ENCODE measurements around the gene GAA.

Gene GAA

GRCh38 chr17:80117491-80118401, 16.4 kb downstream of the GAA start:
- no peak for DNase-seq (ENCODE audit: low read depth)

DNA sequence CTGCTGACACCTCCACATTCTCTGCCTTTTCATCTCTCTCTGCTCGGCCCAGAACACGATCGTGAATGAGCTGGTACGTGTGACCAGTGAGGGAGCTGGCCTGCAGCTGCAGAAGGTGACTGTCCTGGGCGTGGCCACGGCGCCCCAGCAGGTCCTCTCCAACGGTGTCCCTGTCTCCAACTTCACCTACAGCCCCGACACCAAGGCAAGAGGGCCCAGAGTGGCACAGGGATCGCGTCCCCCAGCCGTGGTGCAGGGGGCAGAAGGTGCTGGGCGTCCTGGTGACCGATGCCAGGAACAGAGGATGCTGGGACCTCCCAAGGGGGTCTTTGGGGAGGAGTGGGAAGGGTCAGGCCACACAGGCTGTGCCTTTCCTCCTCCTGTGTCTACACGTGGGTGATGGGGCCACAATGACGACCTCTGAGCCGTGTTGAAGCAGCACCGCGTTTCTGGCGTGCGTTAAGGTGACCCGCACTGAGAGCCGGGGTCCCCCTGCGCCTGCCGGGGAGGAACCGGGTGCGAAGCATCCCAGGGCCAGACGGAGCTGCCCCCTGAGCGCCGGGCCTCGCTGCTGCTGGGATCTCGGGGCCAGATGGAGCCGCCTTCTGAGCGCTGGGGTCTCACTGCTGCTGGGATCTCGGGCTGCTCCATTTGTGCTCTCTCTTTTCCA, 17.4 kb downstream of the GAA start:
- DNase-seq (ENCODE audit: low read depth) = no peak

DNA sequence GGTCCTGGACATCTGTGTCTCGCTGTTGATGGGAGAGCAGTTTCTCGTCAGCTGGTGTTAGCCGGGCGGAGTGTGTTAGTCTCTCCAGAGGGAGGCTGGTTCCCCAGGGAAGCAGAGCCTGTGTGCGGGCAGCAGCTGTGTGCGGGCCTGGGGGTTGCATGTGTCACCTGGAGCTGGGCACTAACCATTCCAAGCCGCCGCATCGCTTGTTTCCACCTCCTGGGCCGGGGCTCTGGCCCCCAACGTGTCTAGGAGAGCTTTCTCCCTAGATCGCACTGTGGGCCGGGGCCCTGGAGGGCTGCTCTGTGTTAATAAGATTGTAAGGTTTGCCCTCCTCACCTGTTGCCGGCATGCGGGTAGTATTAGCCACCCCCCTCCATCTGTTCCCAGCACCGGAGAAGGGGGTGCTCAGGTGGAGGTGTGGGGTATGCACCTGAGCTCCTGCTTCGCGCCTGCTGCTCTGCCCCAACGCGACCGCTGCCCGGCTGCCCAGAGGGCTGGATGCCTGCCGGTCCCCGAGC, 17.9 kb downstream of the GAA start:
- DNase-seq (ENCODE audit: low read depth) = no peak

- no peak for DNase-seq (ENCODE audit: low read depth)
Measured at GRCh38 chr17:80119839-80120238, 18.5 kb downstream of the GAA start.

- DNase-seq (ENCODE audit: low read depth) = no peak
Measured at GRCh38 chr17:80122026-80122575, 20.7 kb downstream of the GAA start.

- DNase-seq (ENCODE audit: low read depth) = no peak
Measured at GRCh38 chr17:80122926-80123505, 21.6 kb downstream of the GAA start.

DNA sequence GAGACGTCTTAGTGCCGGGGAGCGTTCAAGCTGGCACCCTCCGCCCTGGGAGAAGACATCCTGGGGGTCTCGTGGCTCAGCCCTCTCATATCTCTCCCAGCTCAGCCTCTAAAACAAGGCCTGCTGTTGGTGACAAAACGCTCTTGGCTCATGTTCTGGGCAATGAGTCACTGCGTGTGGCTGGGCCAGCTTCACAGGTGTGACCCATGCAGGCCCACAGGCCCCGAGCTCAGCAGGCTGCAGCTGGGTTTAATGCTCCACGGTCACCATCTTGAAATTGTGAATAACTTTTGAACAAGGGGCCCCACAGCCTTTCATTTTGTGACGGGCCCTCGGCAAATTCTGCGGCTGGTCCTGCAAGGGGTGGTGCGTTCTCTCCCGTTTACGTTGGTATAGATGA, 22.4 kb downstream of the GAA start:
- DNase-seq (ENCODE audit: low read depth) = no peak

DNA sequence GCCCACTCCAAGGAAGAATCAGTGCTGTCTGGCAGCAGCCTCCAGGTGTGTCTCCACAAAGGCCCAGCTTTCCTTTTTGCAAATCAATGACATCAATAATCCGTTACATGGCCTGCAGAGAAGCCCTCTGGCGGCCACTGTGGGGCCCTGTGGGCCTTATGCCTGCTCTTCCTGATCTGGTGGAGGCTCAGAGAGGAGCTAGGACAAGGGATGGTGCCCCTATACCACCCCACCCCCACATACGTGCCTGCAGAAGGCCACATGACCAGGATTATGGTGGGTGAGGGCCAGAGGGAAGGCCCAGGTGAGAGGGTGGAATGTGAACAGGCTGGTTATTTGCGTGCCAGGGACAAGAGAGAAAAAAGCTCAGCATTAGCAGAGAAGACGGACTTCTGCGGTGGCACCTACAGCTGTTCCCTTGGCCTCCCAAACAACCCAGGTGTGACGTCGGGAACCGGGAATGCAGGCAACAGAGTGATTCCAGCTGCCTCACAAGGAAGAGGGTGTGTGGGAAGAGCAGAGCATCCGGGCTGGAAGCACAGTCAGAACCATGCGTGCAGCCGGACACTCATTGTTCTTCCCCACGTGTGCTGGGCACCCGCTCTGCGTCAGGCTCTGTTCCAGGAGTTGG, 23.1 kb downstream of the GAA start:
- DNase-seq (ENCODE audit: low read depth) = no peak

DNA sequence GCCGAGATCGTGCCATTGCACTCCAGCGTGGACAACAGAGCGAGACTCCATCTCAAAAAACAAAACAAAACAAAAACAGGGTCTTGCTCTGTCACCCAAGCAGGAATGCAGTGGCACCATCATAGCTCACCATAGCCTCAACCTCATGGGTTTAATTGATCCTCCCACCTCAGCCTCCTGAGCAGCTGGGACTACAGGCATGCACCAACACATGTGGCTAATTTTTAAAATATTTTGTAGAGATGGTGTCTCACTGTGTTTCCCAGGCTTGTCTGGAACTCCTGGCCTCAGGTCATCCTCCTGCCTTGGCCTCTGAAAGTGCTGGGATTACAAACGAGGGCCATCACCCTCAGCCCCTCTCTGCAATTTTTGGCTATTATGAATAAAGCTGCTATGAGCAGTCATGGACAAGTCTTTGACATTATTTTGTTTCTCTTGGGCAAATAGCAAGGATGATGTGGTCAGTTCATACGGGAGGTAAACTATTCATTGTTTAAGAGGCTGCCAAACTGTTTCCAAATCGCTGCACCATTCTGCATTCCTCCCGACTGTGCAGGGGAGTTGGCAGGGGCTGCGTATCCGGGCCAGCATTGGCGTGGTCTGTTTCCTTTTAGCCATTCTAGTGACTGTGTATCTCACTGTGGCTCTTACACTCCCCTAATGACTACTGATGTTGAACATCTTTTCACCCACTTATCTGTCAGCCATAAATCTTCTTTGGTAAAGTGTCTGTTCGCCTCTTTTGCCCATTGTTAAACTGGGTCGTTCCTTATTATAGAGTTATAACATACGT, 24.5 kb downstream of the GAA start:
- DNase-seq (ENCODE audit: low read depth) = no peak

- DNase-seq (ENCODE audit: low read depth) = no peak
Measured at GRCh38 chr17:80126449-80126715, 25.0 kb downstream of the GAA start.

GRCh38 chr17:80129006-80129565, 27.7 kb downstream of the GAA start:
- no peak for DNase-seq (ENCODE audit: low read depth)

- no peak for DNase-seq (ENCODE audit: low read depth)
Measured at GRCh38 chr17:80130992-80131391, 29.6 kb downstream of the GAA start.

DNA sequence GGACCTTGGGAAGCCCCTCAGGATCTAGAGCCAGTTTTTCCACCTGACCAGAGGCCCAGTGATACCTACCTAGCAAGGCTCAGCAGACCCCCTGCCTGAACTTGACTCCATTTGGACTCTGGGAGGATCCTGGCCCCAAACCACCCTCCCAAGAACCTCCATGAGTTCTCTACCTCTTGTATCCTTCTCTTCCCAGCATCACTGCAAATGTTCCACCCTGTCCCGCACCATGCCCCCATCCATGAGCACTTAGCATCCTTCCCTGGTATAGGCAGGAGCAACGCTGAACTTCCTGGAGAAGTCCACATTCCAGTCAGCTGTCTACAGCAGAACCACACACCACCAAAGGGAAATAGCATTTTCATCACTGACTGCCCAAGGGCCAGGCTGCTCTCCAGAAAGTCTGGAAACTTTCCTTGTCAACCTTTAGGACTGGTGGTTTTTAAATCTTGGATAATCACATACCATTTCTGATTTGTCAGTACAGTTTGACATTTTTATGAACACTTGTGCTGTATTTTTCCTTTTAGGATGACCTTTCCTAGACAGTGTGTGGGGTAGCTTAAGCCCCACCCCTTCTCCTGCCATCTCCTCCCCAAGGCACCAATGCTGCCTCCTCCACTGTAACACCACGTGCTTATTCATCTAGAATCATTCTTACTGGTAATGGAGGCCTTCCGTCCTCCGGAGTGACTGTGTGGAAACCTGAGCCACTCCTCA, 31.7 kb downstream of the GAA start:
- no peak for DNase-seq (ENCODE audit: low read depth)

GRCh38 chr17:80133626-80133970, 32.2 kb downstream of the GAA start:
- DNase-seq (ENCODE audit: low read depth) = no peak

DNA sequence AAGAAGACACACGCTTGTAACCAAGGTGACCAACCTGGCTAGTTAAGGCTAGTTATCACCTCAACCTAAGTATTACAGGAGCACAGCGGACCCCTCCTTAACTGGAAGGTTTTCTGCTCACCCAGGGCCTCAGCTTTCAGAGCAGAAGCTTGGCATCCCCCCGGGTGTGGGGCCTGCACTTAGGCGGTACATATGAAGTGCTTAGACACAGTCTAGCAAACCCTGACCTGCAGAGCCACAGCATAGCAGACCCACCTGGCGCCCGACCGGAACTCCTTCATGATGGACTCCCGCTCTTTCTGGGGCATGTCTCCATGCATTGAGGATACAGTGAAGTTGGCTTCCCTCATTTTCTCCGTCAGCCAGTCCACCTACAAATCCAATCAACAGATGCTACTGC, 35.8 kb downstream of the GAA start:
- DNase-seq (ENCODE audit: low read depth) = no peak

GRCh38 chr17:80138856-80139426, 37.6 kb downstream of the GAA start:
- DNase-seq (ENCODE audit: low read depth) = no peak

DNA sequence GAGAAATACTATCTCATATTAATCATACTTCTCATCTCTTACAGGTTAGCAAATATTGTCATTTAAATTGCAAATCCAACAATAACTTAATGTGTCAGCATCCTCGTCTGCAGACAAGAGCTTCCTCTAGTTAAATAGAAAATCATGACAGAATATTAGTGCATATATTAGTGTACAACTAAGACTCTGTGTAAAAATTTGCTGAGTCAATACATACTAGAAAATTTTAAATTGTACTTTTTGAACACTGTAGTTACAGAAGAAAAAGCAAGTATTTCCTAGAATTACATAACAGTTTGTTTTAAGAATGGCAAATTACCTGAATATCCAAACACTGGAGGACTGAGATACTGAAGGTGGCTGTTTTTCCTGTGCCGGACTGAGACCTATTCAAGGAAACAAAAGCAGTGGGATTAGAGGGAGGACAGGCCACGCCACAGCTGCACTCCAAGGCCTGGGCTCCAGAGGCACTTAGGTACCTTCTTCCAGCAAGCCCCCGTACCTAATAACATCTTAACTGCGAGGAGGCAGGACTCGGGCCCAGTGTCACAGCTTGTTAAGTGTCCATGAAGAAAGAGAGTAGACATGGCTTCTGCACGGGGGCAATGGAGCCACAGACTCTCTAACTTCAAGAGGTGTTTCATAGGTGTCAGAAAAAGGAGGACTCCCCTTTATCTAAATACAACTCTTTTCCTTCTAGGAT, 40.2 kb downstream of the GAA start:
- DNase-seq (ENCODE audit: low read depth) = no peak

DNA sequence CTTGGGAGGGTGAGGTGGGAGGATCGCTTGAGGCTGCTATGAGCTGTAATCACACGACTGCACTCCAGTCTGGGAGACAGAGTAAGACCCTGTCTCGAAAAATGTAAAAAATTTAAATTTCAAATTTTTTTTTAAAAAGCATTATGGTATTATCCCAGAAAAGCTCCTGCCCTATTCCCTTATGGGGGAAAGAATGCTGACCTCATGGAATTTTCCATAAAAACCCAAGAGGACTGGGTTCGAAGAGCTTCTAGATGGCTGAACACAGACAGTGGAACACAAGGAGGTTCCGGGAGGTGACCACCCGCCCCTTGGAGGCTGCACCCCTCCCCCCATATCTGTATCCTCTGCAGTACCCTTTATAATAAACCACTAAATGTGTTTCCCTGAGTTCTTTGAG, 41.5 kb downstream of the GAA start:
- DNase-seq (ENCODE audit: low read depth) = no peak
